ENCODE measurements around the gene EGFL6.

The EGFL6 gene

DNA sequence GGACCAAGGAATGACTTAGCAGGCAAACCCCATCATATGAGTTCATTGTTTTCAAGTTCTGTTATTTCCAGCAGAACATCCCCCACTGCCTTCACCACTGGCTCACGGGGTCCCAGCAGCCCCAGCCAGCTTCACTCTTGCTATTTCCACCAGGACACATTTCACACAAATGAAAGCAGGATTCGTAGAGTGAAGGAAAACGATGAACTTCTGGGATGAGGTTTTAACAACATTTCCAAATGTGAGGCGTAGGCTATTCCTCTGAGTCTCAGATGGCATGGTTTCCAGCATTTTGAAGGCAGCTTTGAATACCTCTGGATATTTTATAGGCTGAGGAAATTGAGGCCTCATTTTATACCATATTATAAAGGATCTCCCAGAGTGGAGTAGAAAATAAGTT, 32.9 kb upstream of the EGFL6 start:
- TF ChIP-seq, protein P1, sequence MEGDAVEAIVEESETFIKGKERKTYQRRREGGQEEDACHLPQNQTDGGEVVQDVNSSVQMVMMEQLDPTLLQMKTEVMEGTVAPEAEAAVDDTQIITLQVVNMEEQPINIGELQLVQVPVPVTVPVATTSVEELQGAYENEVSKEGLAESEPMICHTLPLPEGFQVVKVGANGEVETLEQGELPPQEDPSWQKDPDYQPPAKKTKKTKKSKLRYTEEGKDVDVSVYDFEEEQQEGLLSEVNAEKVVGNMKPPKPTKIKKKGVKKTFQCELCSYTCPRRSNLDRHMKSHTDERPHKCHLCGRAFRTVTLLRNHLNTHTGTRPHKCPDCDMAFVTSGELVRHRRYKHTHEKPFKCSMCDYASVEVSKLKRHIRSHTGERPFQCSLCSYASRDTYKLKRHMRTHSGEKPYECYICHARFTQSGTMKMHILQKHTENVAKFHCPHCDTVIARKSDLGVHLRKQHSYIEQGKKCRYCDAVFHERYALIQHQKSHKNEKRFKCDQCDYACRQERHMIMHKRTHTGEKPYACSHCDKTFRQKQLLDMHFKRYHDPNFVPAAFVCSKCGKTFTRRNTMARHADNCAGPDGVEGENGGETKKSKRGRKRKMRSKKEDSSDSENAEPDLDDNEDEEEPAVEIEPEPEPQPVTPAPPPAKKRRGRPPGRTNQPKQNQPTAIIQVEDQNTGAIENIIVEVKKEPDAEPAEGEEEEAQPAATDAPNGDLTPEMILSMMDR (IDR thresholded peaks at IDR 0.05; ENCODE audit: extremely low read depth, insufficient read depth, missing control alignments): no peak
- no peak for DNase-seq (ENCODE audit: low spot score)
- in situ Hi-C loops (cut with MboI; ENCODE audit: low pct_unique_long_range_greater_than_20kb, low sequenced_read_pairs, unreplicated experiment): no loop called here

GRCh38 chrX:13538414-13538813, 31.0 kb upstream of the EGFL6 start:
- in situ Hi-C loops (cut with MboI; ENCODE audit: low pct_unique_long_range_greater_than_20kb, low sequenced_read_pairs, unreplicated experiment): no loop called here
- no peak for DNase-seq (ENCODE audit: low spot score)
- TF ChIP-seq, protein P1 (IDR thresholded peaks at IDR 0.05; ENCODE audit: extremely low read depth, insufficient read depth, missing control alignments): no peak

GRCh38 chrX:13540602-13541001, 28.8 kb upstream of the EGFL6 start:
- TF ChIP-seq, protein P1 (IDR thresholded peaks at IDR 0.05; ENCODE audit: extremely low read depth, insufficient read depth, missing control alignments): no peak
- in situ Hi-C loops (cut with MboI; ENCODE audit: low pct_unique_long_range_greater_than_20kb, low sequenced_read_pairs, unreplicated experiment): no loop called here
- DNase-seq (ENCODE audit: low spot score): no peak

- DNase-seq (ENCODE audit: low spot score): no peak
- in situ Hi-C loops (cut with MboI; ENCODE audit: low pct_unique_long_range_greater_than_20kb, low sequenced_read_pairs, unreplicated experiment): no loop called here
- TF ChIP-seq, protein P1 (IDR thresholded peaks at IDR 0.05; ENCODE audit: extremely low read depth, insufficient read depth, missing control alignments): no peak
Observed at GRCh38 chrX:13545726-13546125, 23.7 kb upstream of the EGFL6 start.

DNA sequence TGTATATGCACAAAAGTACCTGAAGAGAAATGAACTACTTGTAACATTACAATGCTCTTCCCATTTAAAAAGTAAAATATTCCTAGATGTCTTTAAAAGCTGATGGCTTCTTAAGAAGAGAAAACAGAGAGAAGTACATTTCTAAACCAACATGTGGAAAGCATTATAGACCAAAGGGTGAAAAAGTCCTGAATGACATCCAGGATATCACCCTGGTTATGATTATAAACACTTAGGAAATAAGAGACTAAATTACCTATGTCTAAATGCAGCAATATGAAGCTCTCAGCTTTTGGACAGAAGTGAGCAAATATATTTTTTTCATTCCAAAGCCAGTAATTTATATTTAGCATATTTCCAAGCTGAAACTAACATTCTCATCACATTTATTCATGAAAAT, 21.7 kb upstream of the EGFL6 start:
- no peak for DNase-seq (ENCODE audit: low spot score)
- in situ Hi-C loops (cut with MboI; ENCODE audit: low pct_unique_long_range_greater_than_20kb, low sequenced_read_pairs, unreplicated experiment): no loop called here
- TF ChIP-seq, protein P1 (IDR thresholded peaks at IDR 0.05; ENCODE audit: extremely low read depth, insufficient read depth, missing control alignments): no peak

DNA sequence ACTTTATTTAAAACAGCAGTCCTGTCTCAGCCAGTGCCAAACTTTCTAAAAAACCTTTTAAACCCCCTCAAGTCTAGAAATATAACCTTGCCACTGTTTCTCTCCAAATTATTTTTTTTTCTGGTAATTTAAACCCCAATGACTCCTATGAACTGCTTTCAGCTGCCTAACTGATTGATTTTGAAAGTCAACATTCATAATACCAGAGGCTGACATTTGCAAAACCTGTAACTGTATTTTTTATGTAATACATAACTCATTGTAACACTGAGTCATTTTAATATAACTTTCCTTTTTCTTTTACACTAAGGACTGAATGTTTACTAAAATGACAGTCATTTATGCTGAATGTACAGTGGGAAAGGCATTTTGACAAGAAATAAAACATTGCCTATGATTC, 19.1 kb upstream of the EGFL6 start:
- in situ Hi-C loops (cut with MboI; ENCODE audit: low pct_unique_long_range_greater_than_20kb, low sequenced_read_pairs, unreplicated experiment): no loop called here
- no peak for DNase-seq (ENCODE audit: low spot score)
- TF ChIP-seq, protein P1 (IDR thresholded peaks at IDR 0.05; ENCODE audit: extremely low read depth, insufficient read depth, missing control alignments): no peak

- in situ Hi-C loops (cut with MboI; ENCODE audit: low pct_unique_long_range_greater_than_20kb, low sequenced_read_pairs, unreplicated experiment): no loop called here
- no peak for DNase-seq (ENCODE audit: low spot score)
- TF ChIP-seq, protein P1 (IDR thresholded peaks at IDR 0.05; ENCODE audit: extremely low read depth, insufficient read depth, missing control alignments): no peak
Observed at GRCh38 chrX:13551610-13552009, 17.8 kb upstream of the EGFL6 start.

Measured in GM13977 (cell line).